Erythroblast (primary cell): ENCODE results near the gene FCER1G.

Experiments
- GATA1 ChIP-seq: IDR thresholded peaks from 2 replicates; pipeline ENCODE4 v1.6.1; 2011; ENCODE audit warnings: low read depth, mild to moderate bottlenecking, control low read depth, low read length, moderate library complexity
- POLR2A ChIP-seq: IDR thresholded peaks from 2 replicates; pipeline ENCODE4 v1.6.1; 2011; ENCODE audit warnings: mild to moderate bottlenecking, low read length

GRCh38 chr1:161177112-161177935 lies 37.8 kb upstream of the FCER1G start, which contains the start of gene B4GALT3:
- TF ChIP-seq POLR2A (peak; percentile 94), GATA1 (no peak)
